HepG2 (cell line): ENCODE measurements around the gene FCHSD1. TPM values are rescaled to one million over a fixed set of nuclear protein-coding genes. Genes with fewer than 3 reads are reported as not detected.

Experiments
- ARNT ChIP-seq: fragments of 450-650 bp; IDR thresholded peaks from 2 replicates; pipeline ENCODE4 v1.6.1; 2017
- ELF1 ChIP-seq: sonication (generic); formaldehyde crosslinking; IDR thresholded peaks from 2 replicates; pipeline ENCODE4 v1.4.0; 2020; ENCODE audit warnings: missing genetic modification reagents
- FLYWCH1 ChIP-seq: sonication (generic); formaldehyde crosslinking; IDR thresholded peaks from 2 replicates; pipeline ENCODE4 v1.8.1; 2023; ENCODE audit warnings: mild to moderate bottlenecking, missing genetic modification reagents
- GATA4 ChIP-seq: sonication (generic); IDR thresholded peaks from 2 replicates; pipeline ENCODE4 v1.6.1; 2016; ENCODE audit warnings: antibody characterized with exemption, low read depth, borderline replicate concordance
- PHB2 ChIP-seq: fragments of 450-650 bp; IDR thresholded peaks from 2 replicates; pipeline ENCODE4 v1.6.1; 2018; ENCODE audit not compliant: partially characterized antibody
- RCOR2 ChIP-seq: IDR thresholded peaks from 2 replicates; pipeline ENCODE4 v1.6.1; 2016; ENCODE audit warnings: missing biosample characterization, missing genetic modification reagents
- SRY ChIP-seq: sonication (generic); formaldehyde crosslinking; IDR thresholded peaks from 2 replicates; pipeline ENCODE4 v1.8.0; 2022; ENCODE audit warnings: mild to moderate bottlenecking, missing genetic modification reagents
- ZFY ChIP-seq: sonication (generic); formaldehyde crosslinking; IDR thresholded peaks from 2 replicates; pipeline ENCODE4 v1.4.0; 2020; ENCODE audit warnings: missing genetic modification reagents
- ZNF256 ChIP-seq: sonication (generic); formaldehyde crosslinking; conservative IDR thresholded peaks from 2 replicates; pipeline ENCODE4 v1.4.0; 2020; ENCODE audit warnings: missing genetic modification reagents
- ZNF33B ChIP-seq: sonication (generic); formaldehyde crosslinking; IDR thresholded peaks from 2 replicates; pipeline ENCODE4 v1.5.1; 2020; ENCODE audit warnings: mild to moderate bottlenecking, missing genetic modification reagents
- ZNF766 ChIP-seq: sonication (generic); formaldehyde crosslinking; IDR thresholded peaks from 2 replicates; pipeline ENCODE4 v1.5.0; 2020; ENCODE audit warnings: missing genetic modification reagents, borderline replicate concordance
- ZNF788 ChIP-seq: sonication (generic); formaldehyde crosslinking; IDR thresholded peaks from 2 replicates; pipeline ENCODE4 v1.5.0; 2020; ENCODE audit warnings: mild to moderate bottlenecking, missing genetic modification reagents, borderline replicate concordance
- polyA plus RNA-seq, 8 experiments: library from polyadenylated mRNA; depleted of rRNA in 3 of 8; stranded (reverse) in 7 of 8; unstranded in 1 of 8; fragments of >200 nt; fragmentation: Illumina TruSeq in 4 of 8; extraction: Trizol in 4 of 8; gene quantifications; 2 replicates each; pipeline versions ENCODE4 v1.2.1 to v1.2.3, GENCODE V29; 2011 to 2016; ENCODE audit warnings: low read depth in 4 of 8, missing spikeins in 1 of 8, mixed read lengths in 1 of 8; ENCODE audit not compliant: insufficient read depth in 1 of 8
- total RNA-seq, 5 experiments: library from RNA; depleted of rRNA; stranded (reverse); fragments of >200 nt; fragmentation: Illumina TruSeq; extraction: Trizol; gene quantifications; 2 replicates each; pipeline ENCODE4 v1.2.3, GENCODE V29; 2016; ENCODE audit warnings: low read depth in 1 of 5
- TF ChIP-seq, protein P1 (sequence below), 2 experiments: fragments of 450-650 bp in 1 of 2; sonication (generic) in 1 of 2; formaldehyde crosslinking in 1 of 2; IDR thresholded peaks; 2 replicates each; pipeline versions ENCODE4 v1.6.1 to v1.8.0; 2016 to 2022; ENCODE audit warnings: antibody characterized with exemption in 1 of 2, mild to moderate bottlenecking in 1 of 2, missing genetic modification reagents in 1 of 2
- TF ChIP-seq, protein P2 (sequence below): sonication (generic); IDR thresholded peaks from 2 replicates; pipeline ENCODE4 v1.6.1; 2016; ENCODE audit warnings: low read depth, borderline replicate concordance
- TF ChIP-seq, protein P3 (sequence below): sonication (generic); formaldehyde crosslinking; IDR thresholded peaks from 2 replicates; pipeline ENCODE4 v1.4.0; 2020; ENCODE audit warnings: missing genetic modification reagents
- TF ChIP-seq, protein P4 (sequence below): fragments of 450-650 bp; IDR thresholded peaks from 2 replicates; pipeline ENCODE4 v1.6.1; 2017
- TF ChIP-seq, protein P5 (sequence below): sonication (generic); formaldehyde crosslinking; IDR thresholded peaks from 2 replicates; pipeline ENCODE4 v1.8.0; 2022; ENCODE audit warnings: missing genetic modification reagents, mild to moderate bottlenecking, borderline replicate concordance

Gene FCHSD1
- total and polyA plus RNA-seq, 2 of the 13 experiments (the other 11 are each of a cell fraction or from before 2014, with no cell fraction given): 5.5 to 15.4 TPM

DNA sequence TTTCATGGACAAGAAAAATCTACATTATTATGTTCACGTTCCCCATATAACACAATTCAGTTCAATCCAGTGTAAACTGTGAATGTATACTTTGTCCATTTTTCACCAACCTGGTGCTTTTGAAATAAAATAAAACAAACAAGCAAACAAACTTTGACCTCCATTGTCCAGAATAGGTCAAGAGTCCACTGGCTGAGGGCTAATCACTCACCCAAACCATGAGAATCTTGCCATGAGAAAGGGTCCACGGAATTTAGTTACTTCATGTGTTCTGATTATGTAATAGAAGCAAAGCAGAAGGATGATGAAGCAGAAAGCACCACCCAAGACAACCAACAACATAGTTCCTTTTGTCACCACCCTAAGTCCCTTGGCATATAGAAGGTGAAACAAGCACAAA is 61.1 kb downstream of the FCHSD1 start (continued):
- TF ChIP-seq, protein P1, sequence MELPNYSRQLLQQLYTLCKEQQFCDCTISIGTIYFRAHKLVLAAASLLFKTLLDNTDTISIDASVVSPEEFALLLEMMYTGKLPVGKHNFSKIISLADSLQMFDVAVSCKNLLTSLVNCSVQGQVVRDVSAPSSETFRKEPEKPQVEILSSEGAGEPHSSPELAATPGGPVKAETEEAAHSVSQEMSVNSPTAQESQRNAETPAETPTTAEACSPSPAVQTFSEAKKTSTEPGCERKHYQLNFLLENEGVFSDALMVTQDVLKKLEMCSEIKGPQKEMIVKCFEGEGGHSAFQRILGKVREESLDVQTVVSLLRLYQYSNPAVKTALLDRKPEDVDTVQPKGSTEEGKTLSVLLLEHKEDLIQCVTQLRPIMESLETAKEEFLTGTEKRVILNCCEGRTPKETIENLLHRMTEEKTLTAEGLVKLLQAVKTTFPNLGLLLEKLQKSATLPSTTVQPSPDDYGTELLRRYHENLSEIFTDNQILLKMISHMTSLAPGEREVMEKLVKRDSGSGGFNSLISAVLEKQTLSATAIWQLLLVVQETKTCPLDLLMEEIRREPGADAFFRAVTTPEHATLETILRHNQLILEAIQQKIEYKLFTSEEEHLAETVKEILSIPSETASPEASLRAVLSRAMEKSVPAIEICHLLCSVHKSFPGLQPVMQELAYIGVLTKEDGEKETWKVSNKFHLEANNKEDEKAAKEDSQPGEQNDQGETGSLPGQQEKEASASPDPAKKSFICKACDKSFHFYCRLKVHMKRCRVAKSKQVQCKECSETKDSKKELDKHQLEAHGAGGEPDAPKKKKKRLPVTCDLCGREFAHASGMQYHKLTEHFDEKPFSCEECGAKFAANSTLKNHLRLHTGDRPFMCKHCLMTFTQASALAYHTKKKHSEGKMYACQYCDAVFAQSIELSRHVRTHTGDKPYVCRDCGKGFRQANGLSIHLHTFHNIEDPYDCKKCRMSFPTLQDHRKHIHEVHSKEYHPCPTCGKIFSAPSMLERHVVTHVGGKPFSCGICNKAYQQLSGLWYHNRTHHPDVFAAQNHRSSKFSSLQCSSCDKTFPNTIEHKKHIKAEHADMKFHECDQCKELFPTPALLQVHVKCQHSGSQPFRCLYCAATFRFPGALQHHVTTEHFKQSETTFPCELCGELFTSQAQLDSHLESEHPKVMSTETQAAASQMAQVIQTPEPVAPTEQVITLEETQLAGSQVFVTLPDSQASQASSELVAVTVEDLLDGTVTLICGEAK (IDR thresholded peaks at IDR 0.05): no peak
- TF ChIP-seq, protein P1 (CRISPR knock-in tag; IDR thresholded peaks at IDR 0.05): no peak
- TF ChIP-seq ZNF766 (CRISPR knock-in tag): no peak
- no peak for TF ChIP-seq ZNF788 (CRISPR knock-in tag)
- TF ChIP-seq, protein P2, sequence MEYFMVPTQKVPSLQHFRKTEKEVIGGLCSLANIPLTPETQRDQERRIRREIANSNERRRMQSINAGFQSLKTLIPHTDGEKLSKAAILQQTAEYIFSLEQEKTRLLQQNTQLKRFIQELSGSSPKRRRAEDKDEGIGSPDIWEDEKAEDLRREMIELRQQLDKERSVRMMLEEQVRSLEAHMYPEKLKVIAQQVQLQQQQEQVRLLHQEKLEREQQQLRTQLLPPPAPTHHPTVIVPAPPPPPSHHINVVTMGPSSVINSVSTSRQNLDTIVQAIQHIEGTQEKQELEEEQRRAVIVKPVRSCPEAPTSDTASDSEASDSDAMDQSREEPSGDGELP: no peak
- TF ChIP-seq ARNT: no peak
- 0 out of 2 replicates have a peak, but pooled peaks have one; percentile 37 for TF ChIP-seq ELF1 (CRISPR knock-in tag)
- TF ChIP-seq ZNF256 (CRISPR knock-in tag): no peak
- no peak for TF ChIP-seq FLYWCH1 (CRISPR knock-in tag)
- TF ChIP-seq PHB2: no peak
- no peak for TF ChIP-seq SRY
- TF ChIP-seq ZNF33B: no peak
- TF ChIP-seq GATA4: no peak
- TF ChIP-seq, protein P3, sequence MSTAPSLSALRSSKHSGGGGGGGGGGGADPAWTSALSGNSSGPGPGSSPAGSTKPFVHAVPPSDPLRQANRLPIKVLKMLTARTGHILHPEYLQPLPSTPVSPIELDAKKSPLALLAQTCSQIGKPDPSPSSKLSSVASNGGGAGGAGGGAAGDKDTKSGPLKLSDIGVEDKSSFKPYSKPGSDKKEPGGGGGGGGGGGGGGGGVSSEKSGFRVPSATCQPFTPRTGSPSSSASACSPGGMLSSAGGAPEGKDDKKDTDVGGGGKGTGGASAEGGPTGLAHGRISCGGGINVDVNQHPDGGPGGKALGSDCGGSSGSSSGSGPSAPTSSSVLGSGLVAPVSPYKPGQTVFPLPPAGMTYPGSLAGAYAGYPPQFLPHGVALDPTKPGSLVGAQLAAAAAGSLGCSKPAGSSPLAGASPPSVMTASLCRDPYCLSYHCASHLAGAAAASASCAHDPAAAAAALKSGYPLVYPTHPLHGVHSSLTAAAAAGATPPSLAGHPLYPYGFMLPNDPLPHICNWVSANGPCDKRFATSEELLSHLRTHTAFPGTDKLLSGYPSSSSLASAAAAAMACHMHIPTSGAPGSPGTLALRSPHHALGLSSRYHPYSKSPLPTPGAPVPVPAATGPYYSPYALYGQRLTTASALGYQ (CRISPR knock-in tag): no peak
- no peak for TF ChIP-seq ZFY (CRISPR knock-in tag)
- TF ChIP-seq, protein P4, sequence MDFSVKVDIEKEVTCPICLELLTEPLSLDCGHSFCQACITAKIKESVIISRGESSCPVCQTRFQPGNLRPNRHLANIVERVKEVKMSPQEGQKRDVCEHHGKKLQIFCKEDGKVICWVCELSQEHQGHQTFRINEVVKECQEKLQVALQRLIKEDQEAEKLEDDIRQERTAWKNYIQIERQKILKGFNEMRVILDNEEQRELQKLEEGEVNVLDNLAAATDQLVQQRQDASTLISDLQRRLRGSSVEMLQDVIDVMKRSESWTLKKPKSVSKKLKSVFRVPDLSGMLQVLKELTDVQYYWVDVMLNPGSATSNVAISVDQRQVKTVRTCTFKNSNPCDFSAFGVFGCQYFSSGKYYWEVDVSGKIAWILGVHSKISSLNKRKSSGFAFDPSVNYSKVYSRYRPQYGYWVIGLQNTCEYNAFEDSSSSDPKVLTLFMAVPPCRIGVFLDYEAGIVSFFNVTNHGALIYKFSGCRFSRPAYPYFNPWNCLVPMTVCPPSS: no peak
- peak; percentile 64; the same call in 1 of the 2 replicates for TF ChIP-seq RCOR2 (CRISPR knock-in tag)
- TF ChIP-seq, protein P5, sequence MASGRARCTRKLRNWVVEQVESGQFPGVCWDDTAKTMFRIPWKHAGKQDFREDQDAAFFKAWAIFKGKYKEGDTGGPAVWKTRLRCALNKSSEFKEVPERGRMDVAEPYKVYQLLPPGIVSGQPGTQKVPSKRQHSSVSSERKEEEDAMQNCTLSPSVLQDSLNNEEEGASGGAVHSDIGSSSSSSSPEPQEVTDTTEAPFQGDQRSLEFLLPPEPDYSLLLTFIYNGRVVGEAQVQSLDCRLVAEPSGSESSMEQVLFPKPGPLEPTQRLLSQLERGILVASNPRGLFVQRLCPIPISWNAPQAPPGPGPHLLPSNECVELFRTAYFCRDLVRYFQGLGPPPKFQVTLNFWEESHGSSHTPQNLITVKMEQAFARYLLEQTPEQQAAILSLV (CRISPR knock-in tag): no peak
